Body of pancreas (tissue), 4 donors: ENCODE results near the gene ASIC5. TPM values are rescaled to one million over a fixed set of nuclear protein-coding genes. Genes with fewer than 3 reads are reported as not detected.

Experiments
- ATAC-seq: fragments of 150-250 bp; one replicate; pipeline ENCODE4 v1.9.1; 2016
- DNase-seq, 4 donors: peaks; one replicate each; pipeline ENCODE4 v3.0.0-alpha.2; 2019
- H3K27ac ChIP-seq, 4 donors: fragments of 200-600 bp; sonication (generic); 1 replicate in 3 of 4; 2 replicates in 1 of 4; pipeline versions ENCODE4 v1.5.1 to v1.6.1; 2016 to 2019; ENCODE audit warnings: mild to moderate bottlenecking in 1 of 4, mixed read lengths in 1 of 4, moderate library complexity in 1 of 4
- H3K27me3 ChIP-seq, 2 donors: fragments of 200-600 bp; sonication (generic); one replicate each; pipeline ENCODE4 v1.6.0; 2016; ENCODE audit warnings: mild to moderate bottlenecking in 1 of 2
- H3K36me3 ChIP-seq, 2 donors: fragments of 200-600 bp; sonication (generic); replicated peaks in 1 of 2; 2 replicates each; pipeline ENCODE4 v1.5.1; 2016; ENCODE audit warnings: low read depth in 2 of 2; ENCODE audit not compliant: insufficient read depth in 1 of 2
- H3K4me1 ChIP-seq: fragments of 200-600 bp; sonication (generic); one replicate; pipeline ENCODE4 v1.6.0; 2016
- H3K4me3 ChIP-seq, 2 donors: fragments of 200-600 bp; sonication (generic); 1 replicate in 1 of 2; 2 replicates in 1 of 2; pipeline ENCODE4 v1.5.1; 2016 to 2019
- H3K9me3 ChIP-seq, 3 donors: fragments of 200-600 bp; sonication (generic); 1 replicate in 2 of 3; 2 replicates in 1 of 3; pipeline ENCODE4 v1.5.1; 2016
- CTCF ChIP-seq, 7 experiments: fragments of 450-650 bp in 4 of 7; fragments of 200-600 bp in 3 of 7; sonication (generic) in 3 of 7; IDR thresholded peaks; one replicate each; pipeline ENCODE4 v1.5.1; 2016 to 2019; ENCODE audit warnings: antibody characterized with exemption in 7 of 7
- POLR2A ChIP-seq, 3 donors: fragments of 450-650 bp; IDR thresholded peaks; one replicate each; pipeline ENCODE4 v1.6.1; 2016; ENCODE audit warnings: antibody characterized with exemption in 3 of 3, mild to moderate bottlenecking in 2 of 3
- WGBS, 2 donors: methylation state at CpG; one replicate each; pipeline ENCODE4 v1.1.5; 2017; 5-methylcytosine and 5-hydroxymethylcytosine counted together
- intact Hi-C: fragments of 100-400 bp; cut with DNase I; formaldehyde crosslinking; loops from one replicate; pipeline ENCODE4 v1.15.1; 2023
- total RNA-seq, 2 donors: library from RNA; depleted of rRNA; stranded (reverse); fragments of >200 nt; gene quantifications; one replicate each; pipeline ENCODE4 v1.1.0, GENCODE V29; 2016

Gene ASIC5
- total RNA-seq, 2 donors from 2014 or later, result not detected

- TF ChIP-seq CTCF (IDR thresholded peaks at IDR 0.05) (no peak), POLR2A (IDR thresholded peaks at IDR 0.05) (no peak)
- Histone ChIP-seq H3K9me3 (no peaks in the 10 kb centered on the region), H3K4me1 (peaks cover 13% of the 10 kb centered on the region), H3K27me3 (no peaks in the 10 kb centered on the region), H3K36me3 (no peaks in the 10 kb centered on the region), H3K27ac (no peak overlapping the region), H3K4me3 (no peak overlapping the region)
- DNase-seq, result no peak
- intact Hi-C loops, result no loop called here
- WGBS, 2 donors, result 93 to 94% methylated on average over 4 of the region's 4 CpGs
- ATAC-seq, result no peak
Measured at GRCh38 chr4:155908187-155909139, 42.4 kb upstream of the ASIC5 start.

- H3K4me3 ChIP-seq, result no peak overlapping the region
- WGBS, 2 donors, result 82 to 85% methylated on average over 1 of the region's 1 CpG
- peaks cover 13% of the 10 kb centered on the region for H3K4me1 ChIP-seq
- DNase-seq, result no peak
- no peak for ATAC-seq
- H3K27me3 ChIP-seq, result no peaks in the 10 kb centered on the region
- H3K36me3 ChIP-seq, result no peaks in the 10 kb centered on the region
- TF ChIP-seq POLR2A (IDR thresholded peaks at IDR 0.05) (no peak), CTCF (IDR thresholded peaks at IDR 0.05) (no peak)
- intact Hi-C loops, result no loop called here
- no peaks in the 10 kb centered on the region for H3K9me3 ChIP-seq
- no peak overlapping the region for H3K27ac ChIP-seq
Measured at GRCh38 chr4:155907556-155907955, 41.5 kb upstream of the ASIC5 start.

- no peaks in the 10 kb centered on the region for H3K36me3 ChIP-seq
- peaks cover 13% of the 10 kb centered on the region for H3K4me1 ChIP-seq
- H3K4me3 ChIP-seq, result no peak overlapping the region
- no peaks in the 10 kb centered on the region for H3K9me3 ChIP-seq
- intact Hi-C loops, result no loop called here
- peak; percentile 45 for ATAC-seq
- no peak overlapping the region for H3K27ac ChIP-seq
- peak; percentile 16 to 66 (median 36) for DNase-seq
- H3K27me3 ChIP-seq, result no peaks in the 10 kb centered on the region
- WGBS, 2 donors, result 28 to 38% methylated on average over 6 of the region's 6 CpGs
- TF ChIP-seq POLR2A (IDR thresholded peaks at IDR 0.05) (no peak), CTCF (IDR thresholded peaks at IDR 0.05) (no peak)
Measured at GRCh38 chr4:155906554-155907247, 40.6 kb upstream of the ASIC5 start.

- DNase-seq (no peak), ATAC-seq (no peak)
- H3K36me3 ChIP-seq, result no peaks in the 10 kb centered on the region
- TF ChIP-seq POLR2A (IDR thresholded peaks at IDR 0.05), result no peak
- H3K9me3 ChIP-seq, result no peaks in the 10 kb centered on the region
- H3K4me3 ChIP-seq, result no peak overlapping the region
- H3K4me1 ChIP-seq, result peaks cover 13% of the 10 kb centered on the region
- H3K27me3 ChIP-seq, result no peaks in the 10 kb centered on the region
- H3K27ac ChIP-seq, result no peak overlapping the region
- WGBS, 2 donors, result 9 to 13% methylated on average over 3 of the region's 3 CpGs
- intact Hi-C loops, result no loop called here
Measured at GRCh38 chr4:155904331-155904730, 38.3 kb upstream of the ASIC5 start.

GRCh38 chr4:155903453-155903852 lies 37.4 kb upstream of the ASIC5 start, which contains the start of gene TDO2:
Gene TDO2 (plus strand): TSS chr4:155903696. CDS start chr4:155903759, 63 bp downstream.
- Histone ChIP-seq H3K4me1 (peaks cover 13% of the 10 kb centered on the region), H3K27ac (no peak within 1 kb of the TSS), H3K9me3 (no peaks in the 10 kb centered on the region), H3K4me3 (no peak within 1 kb of the TSS), H3K27me3 (no peaks in the 10 kb centered on the region), H3K36me3 (no peaks in the 10 kb centered on the region)
- TF ChIP-seq POLR2A (IDR thresholded peaks at IDR 0.05), result no peak
- no peak for TF ChIP-seq CTCF (IDR thresholded peaks at IDR 0.05)
- DNase-seq (no peak), ATAC-seq (no peak)
- 63 to 72% methylated on average over 1 of the region's 1 CpG for WGBS, 2 donors
- intact Hi-C loops, result no loop called here
